OCI-LY7 (cell line): ENCODE data around the gene KRTCAP2. TPM values are rescaled to one million over a fixed set of nuclear protein-coding genes. Genes with fewer than 3 reads are reported as not detected.

Experiments
- BruUV-seq: library from RNA; stranded (reverse); fragments of 400-500 nt; replicated peaks from 2 replicates; lab custom pipeline; 2021; lab: Mats Ljungman, UMichigan
- CTCF ChIA-PET: fragments of 300-600 bp; sonication (Branson Sonifier 250); formaldehyde crosslinking; loops from one replicate; lab custom pipeline; 2022; ENCODE audit warnings: antibody characterized with exemption; ENCODE audit not compliant: unreplicated experiment; lab: Charles Lee
- POLR2A ChIA-PET: fragments of 300-600 bp; sonication (Branson Sonifier 250); formaldehyde crosslinking; loops from one replicate; lab custom pipeline; 2022; ENCODE audit warnings: antibody characterized with exemption; lab: Charles Lee
- DNase-seq: peaks from one replicate; pipeline ENCODE4 v3.0.0-alpha.2; 2015; ENCODE audit warnings: low spot score
- H2AFZ ChIP-seq: fragments of 200-600 bp; sonication (generic), shearing (Covaris generic); 2 replicates; pipeline ENCODE4 v1.6.1; 2014; ENCODE audit warnings: mild to moderate bottlenecking, antibody characterized with exemption, low read length, moderate library complexity
- H3K27ac ChIP-seq: fragments of 200-600 bp; sonication (generic); 2 replicates; pipeline ENCODE4 v1.5.1; 2014; ENCODE audit warnings: mixed run types, low read depth, mild to moderate bottlenecking, moderate library complexity, low read length, inconsistent platforms; ENCODE audit not compliant: poor library complexity, severe bottlenecking
- H3K36me3 ChIP-seq: fragments of 200-600 bp; sonication (generic); 2 replicates; pipeline ENCODE4 v1.6.1; 2014; ENCODE audit warnings: mild to moderate bottlenecking, antibody characterized with exemption, low read length, moderate library complexity, mixed read lengths; ENCODE audit not compliant: insufficient read depth
- H3K4me1 ChIP-seq: fragments of 200-600 bp; sonication (generic); 2 replicates; pipeline ENCODE4 v1.5.1; 2014; ENCODE audit warnings: mild to moderate bottlenecking, low read length; ENCODE audit not compliant: insufficient read depth, poor library complexity, severe bottlenecking
- H3K4me2 ChIP-seq: fragments of 200-600 bp; sonication (generic); 2 replicates; pipeline ENCODE4 v1.6.1; 2014; ENCODE audit warnings: mild to moderate bottlenecking, low read length
- H3K4me3 ChIP-seq: fragments of 200-600 bp; sonication (generic); 2 replicates; pipeline ENCODE4 v1.5.1; 2014; ENCODE audit warnings: mild to moderate bottlenecking, low read depth, low read length; ENCODE audit not compliant: poor library complexity, severe bottlenecking
- H3K79me2 ChIP-seq: fragments of 200-600 bp; sonication (generic); 2 replicates; pipeline ENCODE4 v1.6.1; 2016; ENCODE audit warnings: low read depth, mild to moderate bottlenecking, low read length, moderate library complexity, mixed read lengths; ENCODE audit not compliant: insufficient read depth
- H3K9me2 ChIP-seq: fragments of 200-600 bp; sonication (generic); 2 replicates; pipeline ENCODE4 v1.6.1; 2016; ENCODE audit warnings: mild to moderate bottlenecking, low read length, mixed read lengths; ENCODE audit not compliant: insufficient read depth
- H3K9me3 ChIP-seq: fragments of 200-600 bp; sonication (generic); 2 replicates; pipeline ENCODE4 v1.6.1; 2014; ENCODE audit warnings: mild to moderate bottlenecking, mixed run types, low read length, mixed read lengths
- H4K20me1 ChIP-seq: fragments of 200-600 bp; sonication (generic); 2 replicates; pipeline ENCODE4 v1.6.1; 2014; ENCODE audit warnings: mild to moderate bottlenecking, antibody characterized with exemption, low read length, moderate library complexity, mixed read lengths; ENCODE audit not compliant: insufficient read depth
- CTCF ChIP-seq: fragments of 200-600 bp; sonication (generic); conservative IDR thresholded peaks from 2 replicates; pipeline ENCODE4 v1.5.1; 2014; ENCODE audit warnings: mild to moderate bottlenecking, antibody characterized with exemption, low read length, moderate library complexity, mixed read lengths
- EZH2phosphoT487 ChIP-seq: fragments of 200-600 bp; sonication (generic); IDR thresholded peaks from 2 replicates; pipeline ENCODE4 v1.6.1; 2018; ENCODE audit warnings: low read depth, borderline replicate concordance, mild to moderate bottlenecking, mixed run types, antibody characterized with exemption, low read length, moderate library complexity, mixed read lengths
- intact Hi-C: fragments of 100-400 bp; cut with micrococcal nuclease; formaldehyde crosslinking; loops from one replicate; pipeline ENCODE4 v1.10.0; 2022; ENCODE audit not compliant: unreplicated experiment
- total RNA-seq, 2 experiments: library from RNA; depleted of rRNA in 1 of 2; stranded (reverse); fragments of >200 nt in 1 of 2; shearing (Covaris generic) in 1 of 2; gene quantifications; 2 replicates each; pipeline ENCODE4 v1.2.3, GENCODE V29; 2014 to 2022

KRTCAP2 gene
- total RNA-seq, 2 experiments from 2014 or later: 128 to 141 TPM

DNA sequence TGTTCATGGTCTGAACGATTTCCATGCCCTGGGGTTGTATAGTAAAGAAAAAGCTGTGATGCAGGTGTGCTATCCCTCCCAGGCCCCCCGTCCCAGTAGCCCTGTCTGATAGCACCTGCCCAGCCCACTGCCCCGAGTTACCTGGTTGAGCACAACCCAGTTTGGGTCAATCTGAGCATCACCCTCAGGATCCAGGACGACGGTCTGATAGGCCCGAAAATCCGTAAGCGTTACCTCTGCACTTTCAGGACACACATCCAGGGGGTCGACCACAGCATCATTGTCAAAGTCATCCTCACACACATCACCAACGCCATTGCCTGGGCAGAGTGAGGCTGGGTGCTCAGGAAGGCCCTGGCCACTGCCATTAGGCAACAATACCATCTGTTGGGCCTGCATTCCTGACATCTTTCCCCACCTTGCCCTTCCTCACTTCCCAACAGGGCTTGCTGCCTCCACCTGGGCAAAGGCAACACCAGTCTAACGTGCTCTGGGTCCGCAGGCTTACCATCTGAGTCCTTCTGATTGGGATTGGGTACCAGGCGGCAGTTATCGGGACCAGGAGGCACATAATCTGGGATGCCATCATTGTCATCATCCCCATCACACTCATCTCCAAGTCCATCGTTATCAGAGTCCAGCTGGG, 24.9 kb upstream of the KRTCAP2 start:
- TF ChIP-seq CTCF (no peak), EZH2phosphoT487 (no peak)
- Histone ChIP-seq H2AFZ (no peak overlapping the region), H3K4me1 (peaks cover 13% of the 10 kb centered on the region), H3K4me2 (no peak overlapping the region), H3K79me2 (no peaks in the 10 kb centered on the region), H3K36me3 (no peaks in the 10 kb centered on the region), H3K27ac (no peak overlapping the region), H3K9me3 (no peaks in the 10 kb centered on the region), H3K9me2 (no peaks in the 10 kb centered on the region), H3K4me3 (no peak overlapping the region), H4K20me1 (no peaks in the 10 kb centered on the region)
- no TSS peak for BruUV-seq
- intact Hi-C loops: no loop called here
- DNase-seq: no peak
- CTCF ChIA-PET: no interaction called here
- POLR2A ChIA-PET: no interaction called here

GRCh38 chr1:155196893-155197638, 24.0 kb upstream of the KRTCAP2 start:
- Histone ChIP-seq H4K20me1 (no peaks in the 10 kb centered on the region), H3K27ac (no peak overlapping the region), H3K4me3 (no peak overlapping the region), H3K36me3 (no peaks in the 10 kb centered on the region), H3K79me2 (no peaks in the 10 kb centered on the region), H3K4me1 (peaks cover 15% of the 10 kb centered on the region), H2AFZ (no peak overlapping the region), H3K9me2 (no peaks in the 10 kb centered on the region), H3K4me2 (no peak overlapping the region), H3K9me3 (no peaks in the 10 kb centered on the region)
- POLR2A ChIA-PET: no interaction called here
- TF ChIP-seq CTCF: no peak
- no peak for TF ChIP-seq EZH2phosphoT487
- no TSS peak for BruUV-seq
- CTCF ChIA-PET: no interaction called here
- DNase-seq: no peak
- intact Hi-C loops: no loop called here
